Calu3 (cell line): ENCODE results near the gene FBXL5. TPM values are rescaled to one million over a fixed set of nuclear protein-coding genes. Genes with fewer than 3 reads are reported as not detected.

Experiments
- BruUV-seq: library from RNA; stranded (reverse); fragments of 400-500 nt; replicated peaks from 2 replicates; lab custom pipeline; 2021; lab: Mats Ljungman, UMichigan
- CTCF ChIA-PET: fragments of 300-600 bp; sonication (Branson Sonifier 250); formaldehyde crosslinking; loops from one replicate; lab custom pipeline; 2022; ENCODE audit warnings: antibody characterized with exemption; lab: Charles Lee
- DNase-seq: peaks from one replicate; pipeline ENCODE4 v3.0.0; 2022
- H3K27ac Mint-ChIP-seq: one replicate; pipeline ENCODE4 v1.8.0; 2022; ENCODE audit warnings: mixed read lengths; ENCODE audit not compliant: unreplicated experiment
- H3K27me3 Mint-ChIP-seq: one replicate; pipeline ENCODE4 v1.8.0; 2022; ENCODE audit warnings: mixed read lengths; ENCODE audit not compliant: unreplicated experiment
- H3K36me3 Mint-ChIP-seq: one replicate; pipeline ENCODE4 v1.8.0; 2022; ENCODE audit warnings: mild to moderate bottlenecking, moderate library complexity, mixed read lengths; ENCODE audit not compliant: insufficient read depth, unreplicated experiment
- H3K4me1 Mint-ChIP-seq: one replicate; pipeline ENCODE4 v1.8.0; 2022; ENCODE audit warnings: mild to moderate bottlenecking, low read depth, mixed read lengths; ENCODE audit not compliant: unreplicated experiment
- H3K4me3 Mint-ChIP-seq: one replicate; pipeline ENCODE4 v1.8.0; 2022; ENCODE audit warnings: mild to moderate bottlenecking, low read depth, moderate library complexity, mixed read lengths; ENCODE audit not compliant: unreplicated experiment
- H3K9me3 Mint-ChIP-seq: one replicate; pipeline ENCODE4 v1.8.0; 2022; ENCODE audit warnings: low read depth, mixed read lengths; ENCODE audit not compliant: unreplicated experiment
- intact Hi-C: fragments of 100-400 bp; cut with micrococcal nuclease; formaldehyde crosslinking; loops from one replicate; pipeline ENCODE4 v1.10.0; 2022; ENCODE audit not compliant: unreplicated experiment
- total RNA-seq: library from RNA; stranded (reverse); gene quantifications from 2 replicates; pipeline ENCODE4 v1.2.3, GENCODE V29; 2022
- TF ChIP-seq, protein P1 (sequence below): fragments of 200-600 bp; IDR thresholded peaks from one replicate; pipeline ENCODE4 v1.8.0; 2022; ENCODE audit warnings: antibody characterized with exemption; ENCODE audit not compliant: unreplicated experiment

Gene FBXL5
- total RNA-seq, 1 experiment from 2014 or later, result 27.0 TPM

DNA sequence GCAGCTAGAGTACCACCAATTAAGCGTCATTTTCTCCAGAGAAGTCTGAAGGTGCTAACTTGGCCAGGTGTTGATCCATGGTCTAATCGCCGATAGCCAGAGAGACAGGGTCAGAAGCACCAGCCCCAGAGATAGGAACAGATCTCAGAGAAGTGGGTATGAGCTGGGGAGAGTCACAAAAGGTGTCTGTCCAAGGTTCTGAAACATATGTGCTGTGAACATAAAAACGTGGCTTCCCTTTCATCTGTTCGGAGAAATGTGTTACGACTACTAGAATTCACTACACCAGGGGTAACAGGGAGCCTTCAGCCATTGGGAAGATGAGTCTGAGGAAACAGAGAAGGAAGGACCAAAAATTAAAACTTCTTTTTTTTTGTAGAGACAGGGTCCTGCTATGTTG lies 91.3 kb downstream of the FBXL5 start:
- Mint-ChIP-seq H3K27me3 (no peaks in the 10 kb centered on the region), H3K27ac (no peak overlapping the region), H3K4me1 (no peaks in the 10 kb centered on the region), H3K36me3 (peaks cover 10% of the 10 kb centered on the region), H3K4me3 (no peak overlapping the region), H3K9me3 (no peaks in the 10 kb centered on the region)
- CTCF ChIA-PET, result no interaction called here
- intact Hi-C loops, result no loop called here
- TF ChIP-seq, protein P1, sequence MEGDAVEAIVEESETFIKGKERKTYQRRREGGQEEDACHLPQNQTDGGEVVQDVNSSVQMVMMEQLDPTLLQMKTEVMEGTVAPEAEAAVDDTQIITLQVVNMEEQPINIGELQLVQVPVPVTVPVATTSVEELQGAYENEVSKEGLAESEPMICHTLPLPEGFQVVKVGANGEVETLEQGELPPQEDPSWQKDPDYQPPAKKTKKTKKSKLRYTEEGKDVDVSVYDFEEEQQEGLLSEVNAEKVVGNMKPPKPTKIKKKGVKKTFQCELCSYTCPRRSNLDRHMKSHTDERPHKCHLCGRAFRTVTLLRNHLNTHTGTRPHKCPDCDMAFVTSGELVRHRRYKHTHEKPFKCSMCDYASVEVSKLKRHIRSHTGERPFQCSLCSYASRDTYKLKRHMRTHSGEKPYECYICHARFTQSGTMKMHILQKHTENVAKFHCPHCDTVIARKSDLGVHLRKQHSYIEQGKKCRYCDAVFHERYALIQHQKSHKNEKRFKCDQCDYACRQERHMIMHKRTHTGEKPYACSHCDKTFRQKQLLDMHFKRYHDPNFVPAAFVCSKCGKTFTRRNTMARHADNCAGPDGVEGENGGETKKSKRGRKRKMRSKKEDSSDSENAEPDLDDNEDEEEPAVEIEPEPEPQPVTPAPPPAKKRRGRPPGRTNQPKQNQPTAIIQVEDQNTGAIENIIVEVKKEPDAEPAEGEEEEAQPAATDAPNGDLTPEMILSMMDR, result no peak
- DNase-seq, result no peak
- BruUV-seq, result no TSS peak

DNA sequence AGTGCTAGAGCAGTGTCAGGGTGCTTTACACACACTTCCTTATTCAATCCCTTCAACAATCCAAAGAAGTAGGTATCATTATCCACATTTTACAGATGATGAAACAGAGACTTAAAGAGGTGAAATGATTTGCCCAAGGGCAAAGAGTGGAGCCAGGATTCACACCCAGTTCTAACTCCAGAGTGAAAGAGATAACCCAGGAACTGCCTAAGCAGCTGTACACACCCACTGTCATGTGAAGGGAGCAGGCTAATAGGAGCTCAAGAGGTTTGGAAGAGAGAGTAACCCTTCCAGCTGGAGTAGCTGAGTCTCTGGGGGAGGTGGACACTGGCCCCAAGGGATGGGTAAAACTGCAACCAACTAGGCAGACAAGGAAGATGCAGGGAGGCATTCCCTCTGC lies 92.5 kb downstream of the FBXL5 start:
- Mint-ChIP-seq H3K27me3 (no peaks in the 10 kb centered on the region), H3K4me3 (no peak overlapping the region), H3K9me3 (no peaks in the 10 kb centered on the region), H3K36me3 (peaks cover 5% of the 10 kb centered on the region), H3K27ac (no peak overlapping the region), H3K4me1 (peaks cover 8% of the 10 kb centered on the region)
- TF ChIP-seq, protein P1, result no peak
- BruUV-seq, result no TSS peak
- intact Hi-C loops, result no loop called here
- DNase-seq, result no peak
- CTCF ChIA-PET, result no interaction called here

DNA sequence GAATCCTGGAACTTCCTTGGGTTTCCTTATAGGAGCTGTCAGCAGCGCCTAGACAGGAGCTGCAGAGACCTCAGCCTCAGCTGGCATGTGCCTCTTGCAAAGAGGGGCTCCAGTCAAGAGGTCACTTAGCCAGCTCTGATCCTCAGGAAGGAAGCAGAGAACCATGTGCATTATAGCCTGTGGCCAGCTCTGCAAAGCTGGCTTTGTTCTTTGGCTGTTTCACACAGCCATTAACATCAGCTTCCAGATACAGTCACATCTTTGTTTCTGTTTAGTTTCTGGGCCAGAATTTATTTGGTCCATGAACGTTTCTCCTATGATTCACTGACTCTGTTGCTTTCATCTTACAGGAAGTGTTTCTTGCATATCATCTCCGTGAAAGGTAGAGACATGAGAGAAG lies 93.0 kb downstream of the FBXL5 start:
- no peak for DNase-seq
- Mint-ChIP-seq H3K9me3 (no peaks in the 10 kb centered on the region), H3K36me3 (peaks cover 5% of the 10 kb centered on the region), H3K27ac (no peak overlapping the region), H3K27me3 (no peaks in the 10 kb centered on the region), H3K4me1 (peaks cover 12% of the 10 kb centered on the region), H3K4me3 (no peak overlapping the region)
- intact Hi-C loops, result no loop called here
- TF ChIP-seq, protein P1, result no peak
- BruUV-seq, result no TSS peak
- CTCF ChIA-PET, result no interaction called here

DNA sequence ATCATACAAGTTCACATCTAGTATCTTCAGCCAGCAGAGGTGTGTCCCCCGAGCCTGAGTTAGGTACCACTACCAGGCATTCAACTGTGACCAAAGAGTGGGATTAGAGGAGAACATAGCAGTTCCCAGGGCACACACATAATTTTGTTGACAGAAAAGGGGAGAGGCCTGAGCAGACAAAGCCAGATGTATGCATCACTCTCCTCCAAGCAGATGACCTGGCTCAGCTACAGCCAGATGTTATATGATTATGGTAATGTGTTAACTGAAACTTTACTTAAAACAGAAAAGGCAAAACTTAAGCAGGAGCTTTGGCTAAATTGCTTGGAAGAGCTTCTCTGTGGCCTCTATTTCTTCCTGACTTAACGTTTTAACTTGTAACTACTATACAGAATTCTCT lies 96.6 kb downstream of the FBXL5 start:
- H3K4me1 Mint-ChIP-seq, result peaks cover 12% of the 10 kb centered on the region
- CTCF ChIA-PET, result interaction anchor here (1.4 kb wide), 1 partner anchor 79 kb away, joined by 3 read pairs; no protein-coding TSS in a partner anchor
- H3K4me3 Mint-ChIP-seq, result no peak overlapping the region
- BruUV-seq, result no TSS peak
- TF ChIP-seq, protein P1, result no peak
- no peaks in the 10 kb centered on the region for H3K27me3 Mint-ChIP-seq
- intact Hi-C loops, result no loop called here
- H3K27ac Mint-ChIP-seq, result no peak overlapping the region
- H3K9me3 Mint-ChIP-seq, result no peaks in the 10 kb centered on the region
- no peaks in the 10 kb centered on the region for H3K36me3 Mint-ChIP-seq
- DNase-seq, result no peak
